ENCODE measurements around the gene BEST4. TPM values are rescaled to one million over a fixed set of nuclear protein-coding genes. Genes with fewer than 3 reads are reported as not detected.

The BEST4 gene
- total and polyA plus RNA-seq, 2 of the 8 experiments (the other 6 are each of a cell fraction or from before 2014, with no cell fraction given), result 0.76 to 1.4 TPM

- no peak overlapping the region for H3K56ac ChIP-seq (replicated peaks; ENCODE audit: insufficient read length, low read depth, low read length)
- H4K91ac ChIP-seq (replicated peaks; ENCODE audit: insufficient read length, low read length), result no peak overlapping the region
- H3K79me2 ChIP-seq (ENCODE audit: control insufficient read depth in 1 of 2, insufficient read depth in 2 of 2, low read length in 2 of 2), result no peaks in the 10 kb centered on the region
- no peak overlapping the region for H3K23ac ChIP-seq (ENCODE audit: insufficient read length)
- H2AFZ ChIP-seq (ENCODE audit: low read length), result no peak overlapping the region
- no peak for TF ChIP-seq RBBP5 (IDR thresholded peaks at IDR 0.05; ENCODE audit: borderline replicate concordance, low read depth, low read length)
- TF ChIP-seq RAD21 (IDR thresholded peaks at IDR 0.05 in 1 of 2, conservative IDR thresholded peaks at IDR 0.05 in 1 of 2; ENCODE audit: low read depth in 2 of 2, low read length in 2 of 2), result no peak
- no peak for TF ChIP-seq TEAD4 (IDR thresholded peaks at IDR 0.05; ENCODE audit: low read depth, low read length)
- TF ChIP-seq GTF2F1 (IDR thresholded peaks at IDR 0.05; ENCODE audit: borderline replicate concordance, low read depth, low read length), result no peak
- no peak overlapping the region for H3K4me2 ChIP-seq (ENCODE audit: insufficient read depth in 1 of 2, low read depth in 2 of 2, low read length in 2 of 2)
- H3K9ac ChIP-seq (replicated peaks in 1 of 4; ENCODE audit: extremely low read depth in 1 of 4, low read depth in 3 of 4, low read length in 3 of 4), result no peak overlapping the region
- DNase-seq (ENCODE audit: low read depth in 1 of 2, low spot score in 2 of 2) (no peak), FAIRE-seq (no peak)
- H3K36me3 ChIP-seq (ENCODE audit: control insufficient read depth in 2 of 4, insufficient read depth in 4 of 4, low read length in 3 of 4), result peaks cover 55 to 92% (median 82%) of the 10 kb centered on the region in 4 experiments
- no peaks in the 10 kb centered on the region for H3K4me1 ChIP-seq (replicated peaks in 1 of 4; ENCODE audit: control insufficient read depth in 3 of 4, insufficient read depth in 4 of 4, low read length in 3 of 4)
- 0 out of 2 replicates have a peak, but pooled peaks cover 2% of the 10 kb centered on the region for H3K79me1 ChIP-seq (ENCODE audit: low read depth, low read length)
- no peak overlapping the region for H4K8ac ChIP-seq (ENCODE audit: extremely low read depth, insufficient read depth, low read length)
- no peaks in the 10 kb centered on the region for H3K23me2 ChIP-seq (ENCODE audit: low read depth, low read length)
- WGBS, 2 experiments (ENCODE audit: extremely low coverage in 1 of 2, insufficient coverage in 1 of 2, insufficient read length in 1 of 2, insufficient replicate concordance in 2 of 2, low coverage in 1 of 2, low lambda C conversion rate in 2 of 2, missing lambda C conversion rate in 1 of 2), result 92% methylated on average over 11 of the region's 11 CpGs; no CpG with 5 or more reads in 1 of the 2 experiments
- H3K4ac ChIP-seq (replicated peaks; ENCODE audit: insufficient read length, low read depth, low read length), result no peak overlapping the region
- no peaks in the 10 kb centered on the region for H3K27me3 ChIP-seq (replicated peaks in 1 of 4; ENCODE audit: control insufficient read depth in 3 of 4, extremely low read depth in 1 of 4, insufficient read depth in 3 of 4, low read length in 3 of 4)
- no peak overlapping the region for H3K18ac ChIP-seq (ENCODE audit: extremely low read depth, low read length)
- no peak overlapping the region for H2AK5ac ChIP-seq (ENCODE audit: low read depth, low read length)
- H3K27ac ChIP-seq (ENCODE audit: low read depth, low read length), result no peak overlapping the region
- no peak overlapping the region for H2BK12ac ChIP-seq (ENCODE audit: low read depth, low read length)
- no peak overlapping the region for H3K14ac ChIP-seq (ENCODE audit: insufficient read length)
- H2BK120ac ChIP-seq (replicated peaks; ENCODE audit: low read depth, low read length), result no peak overlapping the region
- H4K20me1 ChIP-seq (replicated peaks in 1 of 2; ENCODE audit: control insufficient read depth in 1 of 2, insufficient read depth in 2 of 2, low read length in 2 of 2), result peaks cover 0 to 4% of the 10 kb centered on the region in 2 experiments
- H2BK15ac ChIP-seq (ENCODE audit: low read length), result no peak overlapping the region
- H4K5ac ChIP-seq (ENCODE audit: insufficient read length, low read depth, low read length), result no peak overlapping the region
- H2BK20ac ChIP-seq (ENCODE audit: low read length), result no peak overlapping the region
- no peak overlapping the region for H2BK5ac ChIP-seq (ENCODE audit: low read depth, low read length)
- POLR2A ChIA-PET (ENCODE audit: partially characterized antibody), result interaction anchor here (3.0 to 11.3 kb wide), 7 partner anchors 8 to 22 kb away, joined by 10 to 151 read pairs (median 28); partner anchors contain the start of genes KIF2C and RPS8
- CTCF ChIA-PET (ENCODE audit: partially characterized antibody), result interaction anchor here (0.6 to 1.8 kb wide), 4 partner anchors 8 to 133 kb away, joined by 3 to 21 read pairs (median 3); no protein-coding TSS in a partner anchor
- H3K9me3 ChIP-seq (ENCODE audit: insufficient read depth in 2 of 2, low read depth in 1 of 2, low read length in 1 of 2), result no peaks in the 10 kb centered on the region
- no peak overlapping the region for H3K4me3 ChIP-seq (ENCODE audit: extremely low read depth in 1 of 4, insufficient read depth in 2 of 4, low read depth in 3 of 4, low read length in 4 of 4)
These were observed 28.9 kb downstream of the BEST4 start for GRCh38 chr1:44759077-44759476.
